ENCODE data around the gene PUDP.

DNA sequence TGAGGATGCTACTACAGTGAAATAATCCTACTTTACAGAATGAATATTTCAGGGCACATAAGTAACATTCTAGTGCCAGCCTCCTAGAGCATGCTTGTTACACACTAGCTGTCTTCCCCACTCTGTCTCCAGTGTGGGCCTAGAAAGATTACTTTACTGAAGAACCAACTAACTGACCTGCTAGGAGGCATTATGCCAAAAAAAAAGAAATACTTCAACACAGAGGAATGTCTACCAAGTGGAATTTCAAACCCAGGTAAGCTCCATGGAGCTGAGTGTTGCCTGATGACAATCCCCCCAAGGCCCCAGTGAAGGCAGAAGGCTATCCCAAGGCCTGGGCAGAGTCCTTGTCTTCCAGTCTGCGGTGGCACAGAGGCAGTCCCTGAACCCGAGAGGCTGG lies 41.3 kb downstream of the PUDP start:
- TF ChIP-seq, protein P1, sequence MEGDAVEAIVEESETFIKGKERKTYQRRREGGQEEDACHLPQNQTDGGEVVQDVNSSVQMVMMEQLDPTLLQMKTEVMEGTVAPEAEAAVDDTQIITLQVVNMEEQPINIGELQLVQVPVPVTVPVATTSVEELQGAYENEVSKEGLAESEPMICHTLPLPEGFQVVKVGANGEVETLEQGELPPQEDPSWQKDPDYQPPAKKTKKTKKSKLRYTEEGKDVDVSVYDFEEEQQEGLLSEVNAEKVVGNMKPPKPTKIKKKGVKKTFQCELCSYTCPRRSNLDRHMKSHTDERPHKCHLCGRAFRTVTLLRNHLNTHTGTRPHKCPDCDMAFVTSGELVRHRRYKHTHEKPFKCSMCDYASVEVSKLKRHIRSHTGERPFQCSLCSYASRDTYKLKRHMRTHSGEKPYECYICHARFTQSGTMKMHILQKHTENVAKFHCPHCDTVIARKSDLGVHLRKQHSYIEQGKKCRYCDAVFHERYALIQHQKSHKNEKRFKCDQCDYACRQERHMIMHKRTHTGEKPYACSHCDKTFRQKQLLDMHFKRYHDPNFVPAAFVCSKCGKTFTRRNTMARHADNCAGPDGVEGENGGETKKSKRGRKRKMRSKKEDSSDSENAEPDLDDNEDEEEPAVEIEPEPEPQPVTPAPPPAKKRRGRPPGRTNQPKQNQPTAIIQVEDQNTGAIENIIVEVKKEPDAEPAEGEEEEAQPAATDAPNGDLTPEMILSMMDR (IDR thresholded peaks at IDR 0.05 in 8 of 11, conservative IDR thresholded peaks at IDR 0.05 in 3 of 11) = no peak
- TF ChIP-seq POLR2AphosphoS5 (IDR thresholded peaks at IDR 0.05) = no peak
- no peak for TF ChIP-seq POLR2A (IDR thresholded peaks at IDR 0.05)

All from spleen (tissue), 7 donors.